Loucy (cell line): Measurements from ENCODE around the gene SECISBP2.

Source experiments
- EZH2phosphoT487 ChIP-seq: fragments of 200-600 bp; IDR thresholded peaks from 2 replicates; pipeline ENCODE4 v1.6.1; 2018; ENCODE audit warnings: antibody characterized with exemption, mild to moderate bottlenecking, moderate library complexity, borderline replicate concordance
- TF ChIP-seq, protein P1 (sequence below): fragments of 200-600 bp; sonication (generic); conservative IDR thresholded peaks from 2 replicates; pipeline ENCODE4 v1.5.1; 2014; ENCODE audit warnings: mild to moderate bottlenecking, antibody characterized with exemption, low read length

DNA sequence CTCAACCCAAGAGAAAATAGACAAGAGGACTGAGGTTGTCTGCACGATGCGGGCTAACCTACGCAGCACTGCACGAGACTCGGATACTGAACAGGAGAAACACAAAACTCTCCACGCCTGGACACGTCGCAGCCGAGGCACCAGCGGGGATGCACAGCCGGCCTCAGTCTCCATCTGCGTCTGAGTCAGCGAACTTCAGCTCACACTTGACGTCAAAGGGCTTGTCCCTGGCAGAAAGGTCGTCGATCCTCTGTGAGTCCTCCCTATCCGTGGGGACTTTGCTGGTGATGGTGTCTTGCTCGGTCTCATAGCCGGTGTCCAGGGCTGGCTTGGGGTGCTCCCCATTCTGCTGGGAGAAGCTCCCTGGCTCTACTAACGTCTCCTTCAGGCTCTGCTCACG, 60.2 kb downstream of the SECISBP2 start:
- TF ChIP-seq, protein P1, sequence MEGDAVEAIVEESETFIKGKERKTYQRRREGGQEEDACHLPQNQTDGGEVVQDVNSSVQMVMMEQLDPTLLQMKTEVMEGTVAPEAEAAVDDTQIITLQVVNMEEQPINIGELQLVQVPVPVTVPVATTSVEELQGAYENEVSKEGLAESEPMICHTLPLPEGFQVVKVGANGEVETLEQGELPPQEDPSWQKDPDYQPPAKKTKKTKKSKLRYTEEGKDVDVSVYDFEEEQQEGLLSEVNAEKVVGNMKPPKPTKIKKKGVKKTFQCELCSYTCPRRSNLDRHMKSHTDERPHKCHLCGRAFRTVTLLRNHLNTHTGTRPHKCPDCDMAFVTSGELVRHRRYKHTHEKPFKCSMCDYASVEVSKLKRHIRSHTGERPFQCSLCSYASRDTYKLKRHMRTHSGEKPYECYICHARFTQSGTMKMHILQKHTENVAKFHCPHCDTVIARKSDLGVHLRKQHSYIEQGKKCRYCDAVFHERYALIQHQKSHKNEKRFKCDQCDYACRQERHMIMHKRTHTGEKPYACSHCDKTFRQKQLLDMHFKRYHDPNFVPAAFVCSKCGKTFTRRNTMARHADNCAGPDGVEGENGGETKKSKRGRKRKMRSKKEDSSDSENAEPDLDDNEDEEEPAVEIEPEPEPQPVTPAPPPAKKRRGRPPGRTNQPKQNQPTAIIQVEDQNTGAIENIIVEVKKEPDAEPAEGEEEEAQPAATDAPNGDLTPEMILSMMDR: no peak
- no peak for TF ChIP-seq EZH2phosphoT487
